BE2C (cell line): ENCODE results near the gene FAM174B.

Source experiments
- DNase-seq: peaks from one replicate; pipeline ENCODE4 v3.0.0-alpha.2; 2020
- H3K27me3 ChIP-seq: fragments of 250-450 bp; sonication (Bioruptor Pico); 2 replicates; pipeline ENCODE4 v1.5.1; 2020; ENCODE audit warnings: mild to moderate bottlenecking
- H3K36me3 ChIP-seq: fragments of 250-450 bp; sonication (Bioruptor Pico); 2 replicates; pipeline ENCODE4 v1.5.1; 2020; ENCODE audit warnings: mild to moderate bottlenecking
- H3K4me1 ChIP-seq: fragments of 250-450 bp; sonication (Bioruptor Pico); 2 replicates; pipeline ENCODE4 v1.5.1; 2020
- H3K4me3 ChIP-seq: 2 replicates; pipeline ENCODE4 v1.5.1; 2011; ENCODE audit warnings: low read depth, low read length
- H3K9me3 ChIP-seq: fragments of 250-450 bp; sonication (Bioruptor Pico); 2 replicates; pipeline ENCODE4 v1.5.1; 2020
- TF ChIP-seq, protein P1 (sequence below): IDR thresholded peaks from 2 replicates; pipeline ENCODE4 v1.5.1; 2012; ENCODE audit warnings: mild to moderate bottlenecking, low read depth, low read length

Gene FAM174B

DNA sequence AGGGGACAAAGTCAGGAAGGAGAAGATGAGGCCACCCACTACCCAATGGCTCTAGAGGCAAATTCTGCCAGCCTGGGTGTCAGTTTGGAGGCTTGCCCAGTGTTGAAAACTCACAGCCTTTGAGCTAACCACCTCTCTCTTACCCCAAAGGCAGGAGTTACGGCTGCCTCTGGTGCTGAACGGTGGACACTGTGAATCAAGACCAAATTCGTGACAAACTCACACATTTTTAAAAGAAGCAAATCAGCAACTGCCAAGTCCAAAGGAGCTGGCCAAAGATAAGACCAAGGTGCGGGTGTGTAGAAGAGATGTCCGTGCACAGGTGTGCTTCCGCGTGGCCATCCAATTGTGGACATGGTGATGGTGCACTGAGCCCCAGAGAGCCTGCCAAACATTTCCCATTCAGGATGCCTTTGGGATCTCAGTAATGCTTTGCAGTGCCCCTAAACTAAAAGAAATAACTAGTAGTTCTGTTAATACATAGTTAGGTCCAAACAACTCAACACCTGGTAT, 74.6 kb downstream of the FAM174B start:
- Histone ChIP-seq H3K36me3 (no peaks in the 10 kb centered on the region), H3K27me3 (peaks cover 17% of the 10 kb centered on the region), H3K9me3 (no peaks in the 10 kb centered on the region), H3K4me1 (no peaks in the 10 kb centered on the region), H3K4me3 (no peak overlapping the region)
- DNase-seq: no peak
- TF ChIP-seq, protein P1, sequence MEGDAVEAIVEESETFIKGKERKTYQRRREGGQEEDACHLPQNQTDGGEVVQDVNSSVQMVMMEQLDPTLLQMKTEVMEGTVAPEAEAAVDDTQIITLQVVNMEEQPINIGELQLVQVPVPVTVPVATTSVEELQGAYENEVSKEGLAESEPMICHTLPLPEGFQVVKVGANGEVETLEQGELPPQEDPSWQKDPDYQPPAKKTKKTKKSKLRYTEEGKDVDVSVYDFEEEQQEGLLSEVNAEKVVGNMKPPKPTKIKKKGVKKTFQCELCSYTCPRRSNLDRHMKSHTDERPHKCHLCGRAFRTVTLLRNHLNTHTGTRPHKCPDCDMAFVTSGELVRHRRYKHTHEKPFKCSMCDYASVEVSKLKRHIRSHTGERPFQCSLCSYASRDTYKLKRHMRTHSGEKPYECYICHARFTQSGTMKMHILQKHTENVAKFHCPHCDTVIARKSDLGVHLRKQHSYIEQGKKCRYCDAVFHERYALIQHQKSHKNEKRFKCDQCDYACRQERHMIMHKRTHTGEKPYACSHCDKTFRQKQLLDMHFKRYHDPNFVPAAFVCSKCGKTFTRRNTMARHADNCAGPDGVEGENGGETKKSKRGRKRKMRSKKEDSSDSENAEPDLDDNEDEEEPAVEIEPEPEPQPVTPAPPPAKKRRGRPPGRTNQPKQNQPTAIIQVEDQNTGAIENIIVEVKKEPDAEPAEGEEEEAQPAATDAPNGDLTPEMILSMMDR: no peak

GRCh38 chr15:92580521-92580920, 75.1 kb downstream of the FAM174B start:
- TF ChIP-seq, protein P1: no peak
- Histone ChIP-seq H3K27me3 (peaks cover 17% of the 10 kb centered on the region), H3K9me3 (no peaks in the 10 kb centered on the region), H3K4me1 (no peaks in the 10 kb centered on the region), H3K36me3 (no peaks in the 10 kb centered on the region), H3K4me3 (no peak overlapping the region)
- DNase-seq: no peak

DNA sequence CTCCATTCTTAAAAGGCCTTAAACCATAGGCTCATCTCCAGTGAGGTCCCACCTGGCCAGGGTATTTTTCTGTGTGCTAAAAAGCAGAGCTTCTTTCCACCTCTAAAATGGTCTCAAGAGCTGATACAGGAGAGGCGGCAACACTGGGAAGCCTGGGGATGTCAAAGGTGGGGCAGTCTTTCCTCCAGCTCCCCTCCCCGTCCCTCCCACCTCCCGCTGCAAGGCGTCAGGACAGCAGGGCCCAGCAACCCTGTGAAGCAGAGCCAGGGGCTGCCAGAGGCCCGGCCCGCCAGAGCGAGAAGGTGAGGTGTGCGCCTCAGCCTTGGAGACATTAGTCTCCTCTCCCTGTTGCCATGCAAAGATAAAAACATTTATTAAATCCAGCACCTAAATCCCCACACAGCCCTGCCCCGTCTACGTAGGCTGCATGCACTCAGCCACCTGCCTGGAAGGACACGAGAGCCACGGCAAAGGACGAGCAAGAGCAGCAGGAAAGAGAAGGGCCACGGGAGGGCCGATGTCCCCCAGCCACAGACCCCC, 75.6 kb downstream of the FAM174B start:
- H3K4me1 ChIP-seq: no peaks in the 10 kb centered on the region
- no peak for DNase-seq
- TF ChIP-seq, protein P1: no peak
- H3K36me3 ChIP-seq: no peaks in the 10 kb centered on the region
- peaks cover 19% of the 10 kb centered on the region for H3K27me3 ChIP-seq
- H3K9me3 ChIP-seq: no peaks in the 10 kb centered on the region
- H3K4me3 ChIP-seq: no peak overlapping the region

GRCh38 chr15:92579486-92579885, 76.1 kb downstream of the FAM174B start:
- Histone ChIP-seq H3K9me3 (no peaks in the 10 kb centered on the region), H3K4me1 (no peaks in the 10 kb centered on the region), H3K4me3 (no peak overlapping the region), H3K27me3 (peaks cover 23% of the 10 kb centered on the region), H3K36me3 (no peaks in the 10 kb centered on the region)
- DNase-seq: no peak
- TF ChIP-seq, protein P1: no peak

GRCh38 chr15:92578096-92578835, 77.3 kb downstream of the FAM174B start:
- Histone ChIP-seq H3K36me3 (no peaks in the 10 kb centered on the region), H3K9me3 (no peaks in the 10 kb centered on the region), H3K27me3 (peaks cover 26% of the 10 kb centered on the region), H3K4me1 (no peaks in the 10 kb centered on the region), H3K4me3 (no peak overlapping the region)
- no peak for DNase-seq
- TF ChIP-seq, protein P1: no peak

- peaks cover 38% of the 10 kb centered on the region for H3K27me3 ChIP-seq
- no peaks in the 10 kb centered on the region for H3K4me1 ChIP-seq
Measured at GRCh38 chr15:92576597-92577200, 78.9 kb downstream of the FAM174B start.

More at GRCh38 chr15:92576597-92577200, 78.9 kb downstream of the FAM174B start:
- TF ChIP-seq, protein P1: no peak
- Histone ChIP-seq H3K4me3 (no peak overlapping the region), H3K9me3 (no peaks in the 10 kb centered on the region), H3K36me3 (no peaks in the 10 kb centered on the region)
- no peak for DNase-seq
